Endothelial cell of umbilical vein (primary cell): ENCODE results near the gene CCDC47. TPM values are rescaled to one million over a fixed set of nuclear protein-coding genes. Genes with fewer than 3 reads are reported as not detected.

Experiments used
- BruUV-seq: library from RNA; stranded (reverse); fragments of 400-500 nt; replicated peaks from 2 replicates; lab custom pipeline; 2021; lab: Mats Ljungman, UMichigan
- CTCF ChIA-PET: fragments of 300-600, 350-600 bp; sonication (Branson Sonifier 250); formaldehyde crosslinking; loops from one replicate; lab custom pipeline; 2021; ENCODE audit warnings: antibody characterized with exemption, inconsistent platforms; lab: Charles Lee
- POLR2A ChIA-PET: fragments of 300-600, 350-600 bp; sonication (Branson Sonifier 250); formaldehyde crosslinking; loops from one replicate; lab custom pipeline; 2021; ENCODE audit warnings: antibody characterized with exemption, inconsistent platforms; lab: Charles Lee
- DNase-seq: peaks from one replicate; pipeline ENCODE4 v3.0.0-alpha.2; 2011; ENCODE audit warnings: low read depth, low spot score
- FAIRE-seq: peaks from 2 replicates; lab custom pipeline; 2011; peaks lifted over from hg19 to GRCh38; lab: Jason Lieb, UNC
- H2AFZ ChIP-seq: 2 replicates; pipeline ENCODE4 v1.6.0; 2012; ENCODE audit warnings: low read depth, low read length, control low read depth, inconsistent platforms
- H3K27ac ChIP-seq: 2 replicates; pipeline ENCODE4 v1.5.1; 2011; ENCODE audit warnings: low read depth, mild to moderate bottlenecking, control low read depth, low read length, moderate library complexity; ENCODE audit not compliant: insufficient read depth
- H3K27me3 ChIP-seq, 2 experiments: 2 replicates each; pipeline versions ENCODE4 v1.6.0 to v1.6.1; 2011; ENCODE audit warnings: low read length in 2 of 2, mixed read lengths in 1 of 2; ENCODE audit not compliant: control insufficient read depth in 2 of 2, insufficient read depth in 2 of 2
- H3K36me3 ChIP-seq, 2 experiments: 2 replicates in 1 of 2; 3 replicates in 1 of 2; pipeline ENCODE4 v1.5.1; 2011; ENCODE audit warnings: low read length in 2 of 2, mild to moderate bottlenecking in 1 of 2, moderate library complexity in 1 of 2; ENCODE audit not compliant: control insufficient read depth in 2 of 2, insufficient read depth in 2 of 2; ENCODE audit errors: extremely low read depth in 1 of 2
- H3K4me1 ChIP-seq: 3 replicates; pipeline ENCODE4 v1.5.1; 2011; ENCODE audit warnings: mild to moderate bottlenecking, low read length; ENCODE audit not compliant: control insufficient read depth, insufficient read depth; ENCODE audit errors: extremely low read depth
- H3K4me2 ChIP-seq: 2 replicates; pipeline ENCODE4 v1.6.1; 2011; ENCODE audit warnings: low read length, control low read depth, mixed read lengths; ENCODE audit not compliant: insufficient read depth
- H3K4me3 ChIP-seq, 3 experiments: fragments of 200-600 bp in 1 of 3; sonication (generic), shearing (Covaris generic) in 1 of 3; replicated peaks in 1 of 3; 2 replicates each; pipeline ENCODE4 v1.5.1; 2011 to 2016; ENCODE audit warnings: control low read depth in 3 of 3, low read length in 3 of 3, mild to moderate bottlenecking in 2 of 3, inconsistent platforms in 1 of 3, low read depth in 1 of 3, moderate library complexity in 1 of 3; ENCODE audit not compliant: insufficient read depth in 1 of 3
- H3K79me2 ChIP-seq: 2 replicates; pipeline ENCODE4 v1.6.0; 2012; ENCODE audit warnings: low read length, inconsistent platforms; ENCODE audit not compliant: control insufficient read depth, insufficient read depth
- H3K9ac ChIP-seq: replicated peaks from 2 replicates; pipeline ENCODE3; 2011; ENCODE audit warnings: low read length, control low read depth; ENCODE audit not compliant: insufficient read depth; ENCODE audit errors: extremely low read depth
- H3K9me1 ChIP-seq: replicated peaks from 3 replicates; pipeline ENCODE4 v1.6.0; 2011; ENCODE audit warnings: mild to moderate bottlenecking, low read length; ENCODE audit not compliant: control insufficient read depth, insufficient read depth; ENCODE audit errors: extremely low read depth
- H3K9me3 ChIP-seq: replicated peaks from 2 replicates; pipeline ENCODE4 v1.5.1; 2012; ENCODE audit warnings: low read length, inconsistent platforms; ENCODE audit not compliant: control insufficient read depth, insufficient read depth
- H4K20me1 ChIP-seq: replicated peaks from 2 replicates; pipeline ENCODE3; 2011; ENCODE audit warnings: mild to moderate bottlenecking, low read length; ENCODE audit not compliant: control insufficient read depth, insufficient read depth; ENCODE audit errors: extremely low read depth
- EZH2 ChIP-seq: IDR thresholded peaks from 2 replicates; pipeline ENCODE4 v1.6.1; 2012; ENCODE audit warnings: borderline replicate concordance, low read depth, mild to moderate bottlenecking, moderate library complexity, low read length, inconsistent platforms; ENCODE audit not compliant: severe bottlenecking
- FOS ChIP-seq: IDR thresholded peaks from 2 replicates; pipeline ENCODE4 v1.6.1; 2011; ENCODE audit warnings: mild to moderate bottlenecking, low read length, moderate library complexity, borderline replicate concordance; ENCODE audit not compliant: insufficient read depth
- GATA2 ChIP-seq: IDR thresholded peaks from 2 replicates; pipeline ENCODE4 v1.7.0; 2011; ENCODE audit warnings: low read depth, mild to moderate bottlenecking, moderate library complexity, mixed read lengths, low read length; ENCODE audit not compliant: insufficient read length, insufficient read depth
- JUN ChIP-seq: IDR thresholded peaks from 2 replicates; pipeline ENCODE4 v1.6.1; 2011; ENCODE audit warnings: borderline replicate concordance, low read depth; ENCODE audit not compliant: insufficient read length, insufficient read depth
- MYC ChIP-seq: IDR thresholded peaks from one replicate; pipeline ENCODE4 v1.6.1; 2011; ENCODE audit warnings: mild to moderate bottlenecking, low read depth, low read length
- POLR2A ChIP-seq: IDR thresholded peaks from 2 replicates; pipeline ENCODE4 v1.6.1; 2012; ENCODE audit warnings: low read depth, mild to moderate bottlenecking, control low read depth, low read length
- POLR2AphosphoS5 ChIP-seq: IDR thresholded peaks from 2 replicates; pipeline ENCODE4 v1.6.1; 2012; ENCODE audit warnings: low read depth, mild to moderate bottlenecking, control low read depth, low read length, moderate library complexity; ENCODE audit not compliant: insufficient read depth
- dilution Hi-C: fragments of 300-500 bp; cut with MboI; formaldehyde crosslinking; loops from one replicate; pipeline ENCODE4 v1.15.0; 2019; ENCODE audit warnings: low sequenced_read_pairs; ENCODE audit not compliant: extremely low pct_ligation_motif_present
- intact Hi-C: fragments of 100-400 bp; cut with micrococcal nuclease; formaldehyde crosslinking; loops from one replicate; pipeline ENCODE4 v1.10.0; 2022
- polyA plus RNA-seq, 4 experiments: library from polyadenylated mRNA; depleted of rRNA in 3 of 4; stranded (reverse) in 3 of 4; unstranded in 1 of 4; fragments of >200 nt; gene quantifications; 2 replicates each; pipeline versions ENCODE4 v1.2.1 to v1.2.3, GENCODE V29; 2011 to 2012; ENCODE audit warnings: missing spikeins in 1 of 4
- total RNA-seq: library from RNA; stranded (reverse); gene quantifications from 2 replicates; pipeline ENCODE4 v1.2.3, GENCODE V29; 2021
- TF ChIP-seq, protein P1 (sequence below), 2 donors: IDR thresholded peaks; 1 replicate in 1 of 2; 2 replicates in 1 of 2; pipeline ENCODE4 v1.5.1; 2011; ENCODE audit warnings: low read length in 2 of 2, mild to moderate bottlenecking in 2 of 2, moderate library complexity in 2 of 2, control low read depth in 1 of 2, inconsistent platforms in 1 of 2, low read depth in 1 of 2; ENCODE audit not compliant: insufficient read depth in 1 of 2; ENCODE audit errors: extremely low read depth in 1 of 2
- TF ChIP-seq, protein P2 (sequence below): IDR thresholded peaks from 2 replicates; pipeline ENCODE4 v1.6.1; 2011; ENCODE audit not compliant: insufficient read depth, insufficient read length

The CCDC47 gene
- total and polyA plus RNA-seq, 2 donors (not counting 3 experiments of a cell fraction or from before 2014, with no cell fraction given): 21.7 to 76.5 TPM

DNA sequence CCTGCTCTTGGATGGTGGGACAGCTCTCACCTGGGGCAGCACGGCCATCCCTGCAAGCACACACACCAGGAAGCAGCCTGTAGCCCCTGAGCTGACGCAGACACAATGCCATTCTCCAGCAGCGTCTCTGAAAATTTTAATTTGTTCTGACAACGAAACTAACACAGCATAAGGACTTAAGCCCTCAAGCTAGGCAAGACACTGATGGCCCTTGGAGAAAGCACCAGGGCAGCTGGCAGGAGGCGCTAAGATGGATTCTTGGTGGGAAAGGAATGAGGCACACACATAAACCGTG is 70.7 kb downstream of the CCDC47 start:
- Histone ChIP-seq H3K36me3 (peaks cover 0 to 8% of the 10 kb centered on the region in 2 experiments), H3K4me1 (peaks cover 25% of the 10 kb centered on the region), H3K9ac (no peak overlapping the region), H3K79me2 (peaks cover 9% of the 10 kb centered on the region), H2AFZ (no peak overlapping the region), H3K27ac (no peak overlapping the region), H3K4me2 (no peak overlapping the region), H3K9me1 (no peaks in the 10 kb centered on the region), H4K20me1 (no peaks in the 10 kb centered on the region), H3K9me3 (no peaks in the 10 kb centered on the region), H3K27me3 (no peaks in the 10 kb centered on the region), H3K4me3 (no peak overlapping the region)
- no TSS peak for BruUV-seq
- intact Hi-C loops: no loop called here
- ChIA-PET CTCF (interaction anchor here (1.4 kb wide), 1 partner anchor 277 kb away, joined by 3 read pairs; no protein-coding TSS in a partner anchor), POLR2A (no interaction called here)
- FAIRE-seq: no peak
- DNase-seq: no peak
- TF ChIP-seq GATA2: no peak
- no peak for TF ChIP-seq MYC
- TF ChIP-seq FOS: no peak
- TF ChIP-seq EZH2: no peak
- no peak for TF ChIP-seq JUN
- no peak for TF ChIP-seq POLR2AphosphoS5
- TF ChIP-seq, protein P1, sequence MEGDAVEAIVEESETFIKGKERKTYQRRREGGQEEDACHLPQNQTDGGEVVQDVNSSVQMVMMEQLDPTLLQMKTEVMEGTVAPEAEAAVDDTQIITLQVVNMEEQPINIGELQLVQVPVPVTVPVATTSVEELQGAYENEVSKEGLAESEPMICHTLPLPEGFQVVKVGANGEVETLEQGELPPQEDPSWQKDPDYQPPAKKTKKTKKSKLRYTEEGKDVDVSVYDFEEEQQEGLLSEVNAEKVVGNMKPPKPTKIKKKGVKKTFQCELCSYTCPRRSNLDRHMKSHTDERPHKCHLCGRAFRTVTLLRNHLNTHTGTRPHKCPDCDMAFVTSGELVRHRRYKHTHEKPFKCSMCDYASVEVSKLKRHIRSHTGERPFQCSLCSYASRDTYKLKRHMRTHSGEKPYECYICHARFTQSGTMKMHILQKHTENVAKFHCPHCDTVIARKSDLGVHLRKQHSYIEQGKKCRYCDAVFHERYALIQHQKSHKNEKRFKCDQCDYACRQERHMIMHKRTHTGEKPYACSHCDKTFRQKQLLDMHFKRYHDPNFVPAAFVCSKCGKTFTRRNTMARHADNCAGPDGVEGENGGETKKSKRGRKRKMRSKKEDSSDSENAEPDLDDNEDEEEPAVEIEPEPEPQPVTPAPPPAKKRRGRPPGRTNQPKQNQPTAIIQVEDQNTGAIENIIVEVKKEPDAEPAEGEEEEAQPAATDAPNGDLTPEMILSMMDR (IDR thresholded peaks at IDR 0.05; ENCODE audit: extremely low read depth in 1 of 2, insufficient read depth in 1 of 2, low read depth in 1 of 2, low read length in 2 of 2): no peak
- TF ChIP-seq POLR2A: no peak
- TF ChIP-seq, protein P2, sequence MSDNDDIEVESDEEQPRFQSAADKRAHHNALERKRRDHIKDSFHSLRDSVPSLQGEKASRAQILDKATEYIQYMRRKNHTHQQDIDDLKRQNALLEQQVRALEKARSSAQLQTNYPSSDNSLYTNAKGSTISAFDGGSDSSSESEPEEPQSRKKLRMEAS: no peak
- dilution Hi-C loops: no loop called here
